Mammary epithelial cell (primary cell): Measurements from ENCODE around the gene GJA10.

Experiments
- CTCF ChIP-seq, 2 donors: IDR thresholded peaks in 1 of 2; conservative IDR thresholded peaks in 1 of 2; 2 replicates each; pipeline ENCODE4 v1.5.1; 2011 to 2012; ENCODE audit warnings: inconsistent platforms in 2 of 2, low read length in 2 of 2, mild to moderate bottlenecking in 2 of 2, control low read depth in 1 of 2, low read depth in 1 of 2; ENCODE audit not compliant: insufficient read depth in 1 of 2; ENCODE audit errors: extremely low read depth in 1 of 2
- EZH2 ChIP-seq: IDR thresholded peaks from 2 replicates; pipeline ENCODE4 v1.6.1; 2012; ENCODE audit warnings: low read length, inconsistent platforms, borderline replicate concordance

GRCh38 chr6:89888138-89888514, 6.1 kb upstream of the GJA10 start:
- no peak for TF ChIP-seq CTCF (conservative IDR thresholded peaks at IDR 0.05 in 1 of 2, IDR thresholded peaks at IDR 0.05 in 1 of 2; ENCODE audit: extremely low read depth in 1 of 2, insufficient read depth in 1 of 2, low read depth in 1 of 2, low read length in 2 of 2)
- no peak for TF ChIP-seq EZH2
